Esophagus muscularis mucosa (tissue), 3 donors: ENCODE data around the gene B3GALT6.

ENCODE experiments used
- POLR2A ChIP-seq: fragments of 450-650 bp; IDR thresholded peaks from one replicate; pipeline ENCODE4 v1.6.1; 2017; ENCODE audit warnings: antibody characterized with exemption, moderate library complexity, mild to moderate bottlenecking, low read depth
- POLR2AphosphoS5 ChIP-seq, 2 donors: sonication (generic); formaldehyde crosslinking; IDR thresholded peaks; one replicate each; pipeline ENCODE4 v1.6.1; 2017; ENCODE audit warnings: antibody characterized with exemption in 2 of 2
- TF ChIP-seq, protein P1 (sequence below), 3 experiments: fragments of 200-600 bp in 2 of 3; fragments of 450-650 bp in 1 of 3; sonication (generic) in 2 of 3; IDR thresholded peaks; one replicate each; pipeline ENCODE4 v1.5.1; 2017 to 2019; ENCODE audit warnings: antibody characterized with exemption in 3 of 3, mild to moderate bottlenecking in 2 of 3, moderate library complexity in 1 of 3

DNA sequence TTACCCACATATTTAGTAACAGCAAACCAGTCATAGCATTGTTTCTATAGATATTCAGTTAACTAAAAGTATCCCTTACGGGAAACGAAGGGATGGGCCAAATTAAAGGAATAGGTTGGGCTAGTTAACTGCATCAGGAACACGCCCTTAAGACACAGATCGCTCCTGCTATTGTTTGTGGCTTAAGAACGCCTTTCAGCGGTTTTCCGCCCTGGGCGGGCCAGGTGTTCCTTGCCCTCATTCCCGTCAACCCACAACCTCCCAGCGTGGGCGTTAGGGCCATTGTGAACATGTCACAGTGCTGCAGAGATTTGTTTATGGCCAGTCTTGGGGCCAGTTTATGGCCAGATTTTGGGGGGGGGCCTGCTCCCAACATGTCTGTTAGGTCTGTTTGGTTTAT, 40.3 kb upstream of the B3GALT6 start:
- TF ChIP-seq, protein P1, sequence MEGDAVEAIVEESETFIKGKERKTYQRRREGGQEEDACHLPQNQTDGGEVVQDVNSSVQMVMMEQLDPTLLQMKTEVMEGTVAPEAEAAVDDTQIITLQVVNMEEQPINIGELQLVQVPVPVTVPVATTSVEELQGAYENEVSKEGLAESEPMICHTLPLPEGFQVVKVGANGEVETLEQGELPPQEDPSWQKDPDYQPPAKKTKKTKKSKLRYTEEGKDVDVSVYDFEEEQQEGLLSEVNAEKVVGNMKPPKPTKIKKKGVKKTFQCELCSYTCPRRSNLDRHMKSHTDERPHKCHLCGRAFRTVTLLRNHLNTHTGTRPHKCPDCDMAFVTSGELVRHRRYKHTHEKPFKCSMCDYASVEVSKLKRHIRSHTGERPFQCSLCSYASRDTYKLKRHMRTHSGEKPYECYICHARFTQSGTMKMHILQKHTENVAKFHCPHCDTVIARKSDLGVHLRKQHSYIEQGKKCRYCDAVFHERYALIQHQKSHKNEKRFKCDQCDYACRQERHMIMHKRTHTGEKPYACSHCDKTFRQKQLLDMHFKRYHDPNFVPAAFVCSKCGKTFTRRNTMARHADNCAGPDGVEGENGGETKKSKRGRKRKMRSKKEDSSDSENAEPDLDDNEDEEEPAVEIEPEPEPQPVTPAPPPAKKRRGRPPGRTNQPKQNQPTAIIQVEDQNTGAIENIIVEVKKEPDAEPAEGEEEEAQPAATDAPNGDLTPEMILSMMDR (IDR thresholded peaks at IDR 0.05), result no peak
- no peak for TF ChIP-seq POLR2A
- TF ChIP-seq POLR2AphosphoS5 (IDR thresholded peaks at IDR 0.05), result no peak
